ENCODE results near the gene ASB2.

Gene ASB2

GRCh38 chr14:93950948-93951634, 25.3 kb downstream of the ASB2 start:
- TF ChIP-seq CTCF (conservative IDR thresholded peaks at IDR 0.05) (no peak), ZFX (IDR thresholded peaks at IDR 0.05) (no peak)

GRCh38 chr14:93949511-93950075, 26.8 kb downstream of the ASB2 start:
- H3K27ac ChIP-seq: no peak overlapping the region
- no peak for TF ChIP-seq ZFX (IDR thresholded peaks at IDR 0.05)
- no peak for TF ChIP-seq CTCF (conservative IDR thresholded peaks at IDR 0.05)

More at GRCh38 chr14:93950948-93951634, 25.3 kb downstream of the ASB2 start:
- H3K27ac ChIP-seq: no peak overlapping the region

- H3K27ac ChIP-seq: no peak overlapping the region
- TF ChIP-seq CTCF (conservative IDR thresholded peaks at IDR 0.05) (no peak), ZFX (IDR thresholded peaks at IDR 0.05) (no peak)
Measured at GRCh38 chr14:93947282-93947681, 29.1 kb downstream of the ASB2 start.

GRCh38 chr14:93946541-93947090, 29.8 kb downstream of the ASB2 start:
- no peak overlapping the region for H3K27ac ChIP-seq
- TF ChIP-seq CTCF (conservative IDR thresholded peaks at IDR 0.05): no peak
- TF ChIP-seq ZFX (IDR thresholded peaks at IDR 0.05): no peak

DNA sequence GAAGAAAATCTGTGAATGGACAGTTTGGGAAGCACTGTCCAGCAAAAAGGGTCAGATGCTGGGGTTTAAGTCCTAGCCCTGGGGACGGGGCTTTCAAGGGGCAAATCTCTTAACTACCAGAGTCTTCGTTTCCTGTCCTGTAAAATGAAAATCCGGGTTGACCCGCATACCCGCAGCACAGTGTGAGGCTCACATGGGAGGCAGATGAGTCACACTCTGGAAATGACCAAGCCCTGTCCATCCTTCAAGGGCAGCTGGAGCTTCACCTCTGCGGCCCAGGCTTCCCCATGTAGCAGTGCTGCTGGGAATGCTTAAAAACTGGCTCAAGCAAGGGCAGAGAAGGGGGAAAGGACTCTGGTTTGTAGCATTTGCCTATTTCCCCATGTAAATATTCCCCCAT, 30.3 kb downstream of the ASB2 start:
- H3K27ac ChIP-seq: no peak overlapping the region
- no peak for TF ChIP-seq ZFX (IDR thresholded peaks at IDR 0.05)
- no peak for TF ChIP-seq CTCF (conservative IDR thresholded peaks at IDR 0.05)

- H3K27ac ChIP-seq: no peak overlapping the region
- TF ChIP-seq ZFX (IDR thresholded peaks at IDR 0.05) (no peak), CTCF (conservative IDR thresholded peaks at IDR 0.05) (no peak)
Measured at GRCh38 chr14:93945070-93945399, 31.3 kb downstream of the ASB2 start.

GRCh38 chr14:93944348-93945069, 31.9 kb downstream of the ASB2 start:
- no peak overlapping the region for H3K27ac ChIP-seq
- TF ChIP-seq ZFX (IDR thresholded peaks at IDR 0.05): no peak
